Omental fat pad (tissue), 4 donors: ENCODE data around the gene CSN2. TPM values are rescaled to one million over a fixed set of nuclear protein-coding genes. Genes with fewer than 3 reads are reported as not detected.

Experiments used
- ATAC-seq: fragments of 150-250 bp; one replicate; pipeline ENCODE4 v1.9.1; 2016; ENCODE audit warnings: mild to moderate bottlenecking, moderate library complexity; ENCODE audit not compliant: low FRiP score
- DNase-seq: peaks from one replicate; pipeline ENCODE4 v3.0.0-alpha.2; 2019; ENCODE audit warnings: low spot score
- total RNA-seq, 4 donors: library from RNA; depleted of rRNA; stranded (reverse); fragments of >200 nt; gene quantifications; one replicate each; pipeline ENCODE4 v1.1.0, GENCODE V29; 2016
- TF ChIP-seq, protein P1 (sequence below), 3 donors: fragments of 450-650 bp; IDR thresholded peaks; one replicate each; pipeline ENCODE4 v1.5.1; 2016 to 2017; ENCODE audit warnings: antibody characterized with exemption in 3 of 3, mild to moderate bottlenecking in 3 of 3, moderate library complexity in 2 of 3

Gene CSN2
- total RNA-seq, 4 donors from 2014 or later: not detected

DNA sequence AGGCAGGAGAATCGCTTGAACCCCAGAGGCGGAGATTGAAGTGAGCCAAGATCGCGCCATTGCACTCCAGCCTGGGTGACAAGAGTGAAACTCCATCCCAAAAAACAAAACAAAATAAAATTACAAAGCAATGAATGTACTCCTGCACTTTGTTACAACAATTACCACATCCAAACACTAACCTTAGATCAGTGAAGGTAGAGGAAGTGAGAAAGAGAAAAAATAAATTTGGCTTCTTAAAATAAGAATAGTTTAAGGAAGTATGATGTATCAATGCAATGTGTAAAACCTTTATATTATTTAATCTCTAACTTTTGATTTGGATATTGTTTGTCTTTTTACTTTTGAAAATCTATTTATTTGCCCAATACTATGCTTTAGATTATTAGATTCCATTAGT lies 56.3 kb downstream of the CSN2 start:
- TF ChIP-seq, protein P1, sequence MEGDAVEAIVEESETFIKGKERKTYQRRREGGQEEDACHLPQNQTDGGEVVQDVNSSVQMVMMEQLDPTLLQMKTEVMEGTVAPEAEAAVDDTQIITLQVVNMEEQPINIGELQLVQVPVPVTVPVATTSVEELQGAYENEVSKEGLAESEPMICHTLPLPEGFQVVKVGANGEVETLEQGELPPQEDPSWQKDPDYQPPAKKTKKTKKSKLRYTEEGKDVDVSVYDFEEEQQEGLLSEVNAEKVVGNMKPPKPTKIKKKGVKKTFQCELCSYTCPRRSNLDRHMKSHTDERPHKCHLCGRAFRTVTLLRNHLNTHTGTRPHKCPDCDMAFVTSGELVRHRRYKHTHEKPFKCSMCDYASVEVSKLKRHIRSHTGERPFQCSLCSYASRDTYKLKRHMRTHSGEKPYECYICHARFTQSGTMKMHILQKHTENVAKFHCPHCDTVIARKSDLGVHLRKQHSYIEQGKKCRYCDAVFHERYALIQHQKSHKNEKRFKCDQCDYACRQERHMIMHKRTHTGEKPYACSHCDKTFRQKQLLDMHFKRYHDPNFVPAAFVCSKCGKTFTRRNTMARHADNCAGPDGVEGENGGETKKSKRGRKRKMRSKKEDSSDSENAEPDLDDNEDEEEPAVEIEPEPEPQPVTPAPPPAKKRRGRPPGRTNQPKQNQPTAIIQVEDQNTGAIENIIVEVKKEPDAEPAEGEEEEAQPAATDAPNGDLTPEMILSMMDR (IDR thresholded peaks at IDR 0.05): no peak
- ATAC-seq (no peak), DNase-seq (no peak)

DNA sequence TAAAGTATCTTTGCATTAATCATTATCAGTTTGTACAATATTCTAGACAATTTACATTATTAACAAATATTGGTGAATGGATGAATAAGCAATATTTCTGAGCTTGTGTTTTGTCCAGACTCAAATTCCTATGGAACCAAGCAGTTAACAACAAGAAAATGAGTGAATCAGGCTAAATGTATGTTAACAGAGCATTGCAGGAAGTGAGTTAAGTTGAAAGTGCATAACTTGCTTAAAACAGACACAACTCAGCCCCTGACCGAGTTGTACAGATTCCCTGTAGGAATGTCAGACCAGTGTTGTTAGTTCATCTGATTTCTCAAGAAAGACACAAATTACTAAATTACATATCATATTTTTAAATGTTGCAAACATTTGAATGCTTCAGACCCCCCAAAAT lies 58.4 kb downstream of the CSN2 start:
- DNase-seq (no peak), ATAC-seq (no peak)
- TF ChIP-seq, protein P1 (IDR thresholded peaks at IDR 0.05): no peak

Other genes starting within 250 kb of the CSN2 start
- 10 to 100 TPM in 1 of 4 donors, 1 to 10 TPM in 3; 1.0 to 14.0 (median 3.1) TPM for gene SULT1B1, start 205.1 kb downstream of the CSN2 start, total RNA-seq
- gene SULT1E1, start 105.6 kb downstream of the CSN2 start, total RNA-seq: not detected
- gene CSN1S1, start 34.7 kb downstream of the CSN2 start, total RNA-seq: 10 to 100 TPM in 1 of 4 donors, 1 to 10 TPM in 2, not detected in 1; 1.6 to 40.6 (median 2.9) TPM
- not detected for gene STATH, start 30.2 kb upstream of the CSN2 start, total RNA-seq
- gene HTN3, start 62.7 kb upstream of the CSN2 start, total RNA-seq: not detected
- gene HTN1, start 84.7 kb upstream of the CSN2 start, total RNA-seq: not detected
- gene PRR27, start 188.5 kb upstream of the CSN2 start, total RNA-seq: not detected
- gene ODAM, start 230.0 kb upstream of the CSN2 start, total RNA-seq: not detected